GM19328 (cell line): ENCODE data around the gene ERGIC2.

ENCODE experiments used
- ATAC-seq: cut with Tn5 transposase; IDR thresholded peaks from one replicate; pipeline ENCODE4 v1.9.1; 2021; ENCODE audit warnings: mild to moderate bottlenecking, moderate library complexity; ENCODE audit not compliant: unreplicated experiment

The ERGIC2 gene

GRCh38 chr12:29376118-29376517 lies 4.9 kb downstream of the ERGIC2 start:
- no peak for ATAC-seq

DNA sequence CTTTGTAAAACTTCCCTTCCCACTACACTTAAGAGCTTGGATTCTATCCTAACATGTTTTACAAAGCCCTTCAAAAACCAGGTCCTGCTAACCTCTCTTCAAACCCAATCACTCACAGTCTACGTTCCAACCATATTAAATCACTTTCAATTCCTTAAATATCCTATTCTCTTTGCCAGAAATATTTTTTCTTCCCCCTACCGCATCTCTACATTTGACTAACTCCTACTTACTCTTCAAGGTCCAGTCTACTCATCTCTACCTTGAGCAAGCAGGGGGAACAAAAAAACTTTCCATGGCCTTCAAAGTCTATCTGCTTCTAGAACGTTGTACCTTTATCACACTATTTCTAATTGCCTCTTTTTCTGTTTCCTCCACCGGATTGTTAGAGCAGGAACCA lies 6.1 kb downstream of the ERGIC2 start:
- ATAC-seq, result no peak

- no peak for ATAC-seq
These were observed 7.0 kb downstream of the ERGIC2 start for GRCh38 chr12:29374012-29374411.

DNA sequence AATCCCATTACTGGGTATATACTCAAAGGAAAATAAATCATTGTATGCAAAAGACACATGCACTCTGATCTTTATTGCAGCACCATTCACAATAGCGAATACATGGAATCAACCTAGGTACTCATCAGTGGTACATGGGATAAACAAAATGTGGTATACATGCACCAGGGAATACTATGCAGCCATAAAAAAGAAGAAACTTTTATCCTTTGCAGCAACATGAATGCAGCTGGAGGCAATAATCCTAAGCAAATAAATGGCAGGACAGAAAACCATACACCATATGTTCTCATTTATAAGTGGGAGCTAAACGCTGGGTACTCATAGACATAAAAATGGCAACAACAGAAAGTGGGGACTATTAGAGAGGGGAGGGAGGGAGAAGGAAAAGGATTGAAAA lies 15.9 kb downstream of the ERGIC2 start:
- ATAC-seq, result no peak

- ATAC-seq, result no peak
These were observed 26.0 kb downstream of the ERGIC2 start for GRCh38 chr12:29354954-29355353.

DNA sequence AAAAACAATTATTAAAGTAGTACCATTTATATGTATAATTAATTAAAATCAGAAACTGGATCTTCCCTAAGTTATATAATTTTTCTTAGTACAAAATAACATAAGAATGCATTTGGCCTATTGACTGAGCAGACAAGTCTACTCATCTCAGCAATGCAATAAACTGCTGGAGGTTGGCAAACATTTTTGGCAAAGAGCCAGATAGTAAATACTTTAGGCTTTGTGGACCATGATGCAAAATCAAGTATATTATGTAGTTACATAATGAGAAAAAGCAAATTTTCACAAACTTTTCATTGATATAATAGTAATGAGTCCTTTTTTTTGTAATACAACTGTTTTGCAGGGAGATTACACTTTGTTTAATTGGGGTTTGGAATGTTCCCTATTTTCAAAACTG lies 30.9 kb downstream of the ERGIC2 start:
- no peak for ATAC-seq

GRCh38 chr12:29346769-29347421 lies 34.1 kb downstream of the ERGIC2 start:
- no peak for ATAC-seq

DNA sequence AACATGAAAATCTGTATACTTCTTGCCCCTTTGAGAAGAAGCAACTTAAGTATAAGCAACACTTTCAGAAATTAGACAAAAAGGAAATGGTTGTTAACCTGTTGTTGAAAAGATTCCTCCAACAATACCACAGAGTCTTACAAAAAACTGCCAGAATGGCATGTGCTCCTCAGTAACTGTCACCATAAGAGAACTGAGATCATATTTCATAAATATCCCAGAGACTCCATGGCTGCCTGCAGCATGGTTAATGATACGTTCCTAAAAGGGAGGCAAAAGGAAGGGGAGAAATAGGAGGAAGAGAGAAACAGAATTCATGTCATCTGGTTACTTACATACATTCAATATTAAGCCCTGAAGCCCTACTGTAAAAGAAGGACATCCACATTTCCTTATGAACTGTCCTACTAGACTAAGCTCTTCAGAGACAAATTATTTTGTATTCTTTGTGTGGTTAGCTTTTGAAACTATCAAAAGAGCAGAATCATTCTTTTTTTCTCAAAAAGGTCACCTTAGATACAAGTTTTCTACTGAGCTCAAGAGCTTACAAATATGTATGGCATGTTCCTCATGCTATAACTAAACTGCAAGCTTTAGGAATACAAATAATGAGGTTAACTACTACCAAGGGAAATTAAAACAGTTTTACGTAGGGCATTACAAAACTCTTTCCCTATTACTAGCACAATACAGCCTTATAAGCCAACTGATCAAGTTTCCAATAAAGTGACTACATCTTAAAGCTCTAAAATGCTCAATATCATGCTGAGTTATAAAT lies 37.8 kb downstream of the ERGIC2 start:
- no peak for ATAC-seq

DNA sequence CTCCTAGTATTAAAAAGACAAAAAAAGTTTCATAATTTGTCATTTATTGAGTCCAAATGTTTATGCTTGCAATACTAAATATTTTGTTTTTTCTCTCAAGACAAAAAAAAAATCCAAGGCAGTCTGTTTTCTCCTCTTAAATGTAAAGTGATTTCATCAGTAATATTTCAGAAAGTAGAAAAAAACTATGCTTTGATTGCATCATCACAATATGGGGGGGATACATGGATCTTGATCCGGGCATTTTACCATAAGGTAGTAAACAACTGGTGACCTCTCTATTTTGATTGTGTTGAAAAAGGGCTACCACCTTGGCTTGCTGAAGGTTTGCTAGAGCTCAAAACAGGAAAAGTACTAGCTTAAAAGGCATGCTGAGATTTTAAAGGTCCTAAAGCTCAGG lies 43.6 kb downstream of the ERGIC2 start:
- no peak for ATAC-seq

DNA sequence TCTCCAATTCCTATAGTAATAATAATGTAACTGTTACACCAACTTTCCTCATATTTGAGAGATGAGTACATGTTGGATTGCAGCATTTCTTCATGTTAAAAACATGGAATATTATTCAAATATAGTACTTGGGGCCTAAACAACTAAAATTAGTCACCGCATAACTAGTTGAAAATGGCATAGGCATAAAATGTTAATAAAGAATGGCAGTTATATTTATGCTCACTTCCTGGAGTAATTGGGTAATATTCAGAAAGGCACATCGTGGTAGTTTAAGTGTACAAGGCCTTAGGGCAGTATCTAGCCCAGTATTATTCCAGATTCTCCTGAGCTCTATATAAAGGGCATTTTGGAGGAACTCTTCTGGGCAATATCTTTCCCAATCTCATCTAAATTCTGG lies 46.0 kb downstream of the ERGIC2 start:
- no peak for ATAC-seq

DNA sequence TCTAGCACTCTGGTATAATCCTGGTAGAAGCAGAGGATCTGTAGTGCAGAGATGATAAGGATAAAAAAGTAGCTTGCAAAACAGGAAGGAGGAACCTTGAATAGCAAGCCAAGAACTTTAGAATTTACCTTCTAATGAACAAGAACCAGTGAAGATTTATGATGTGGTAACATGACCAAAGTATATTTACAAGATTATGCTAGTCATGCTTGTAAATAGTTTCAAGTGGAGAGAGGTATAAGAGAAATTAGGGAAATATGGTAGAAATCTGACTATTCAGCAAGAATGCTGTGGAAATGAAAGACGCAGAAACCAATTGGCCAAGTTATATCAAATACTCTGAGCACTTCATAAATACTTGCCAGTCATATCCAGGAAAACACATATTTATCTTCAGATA lies 47.8 kb downstream of the ERGIC2 start:
- no peak for ATAC-seq

GRCh38 chr12:29329411-29329810 lies 51.6 kb downstream of the ERGIC2 start:
- ATAC-seq, result no peak

GRCh38 chr12:29322157-29322556 lies 58.8 kb downstream of the ERGIC2 start:
- ATAC-seq, result no peak

DNA sequence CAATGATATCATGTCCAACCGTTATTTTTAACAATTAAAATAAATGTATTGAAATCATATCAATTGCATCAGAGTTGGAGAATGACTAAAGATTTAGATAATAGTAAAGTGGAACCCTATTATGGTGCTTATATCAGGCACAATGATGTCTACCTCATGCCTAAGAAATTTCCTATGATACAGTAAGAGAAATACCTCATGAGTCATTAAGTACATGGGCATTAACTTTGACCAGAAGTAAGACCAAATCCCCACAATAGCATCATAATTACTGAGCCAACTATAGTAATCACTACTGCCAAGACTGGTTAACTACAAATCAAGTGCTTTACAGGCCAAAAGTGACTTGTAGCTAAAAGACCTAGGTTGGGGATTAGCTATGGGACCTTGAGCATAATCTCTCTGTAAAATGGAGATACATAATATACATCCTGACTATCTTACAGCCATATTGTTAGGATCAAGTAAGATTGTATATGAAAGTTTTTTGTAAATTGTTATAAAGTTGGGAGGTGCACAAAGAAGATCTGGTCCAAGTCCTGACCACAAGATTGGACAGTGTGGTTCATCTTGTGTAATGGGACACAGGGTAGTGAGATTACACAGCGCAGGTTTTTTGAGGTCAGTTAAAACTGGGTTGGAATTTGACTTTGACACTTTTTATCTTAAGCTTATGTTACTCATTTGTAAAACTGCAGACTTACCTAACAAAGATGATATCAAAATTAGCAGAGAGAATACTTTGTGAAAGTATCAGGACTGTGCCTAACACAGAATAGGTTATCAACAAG lies 60.5 kb downstream of the ERGIC2 start:
- no peak for ATAC-seq

- ATAC-seq, result peak; percentile 98
These were observed 63.2 kb downstream of the ERGIC2 start for GRCh38 chr12:29317556-29318363.

GRCh38 chr12:29316752-29317151 lies 64.2 kb downstream of the ERGIC2 start:
- no peak for ATAC-seq

GRCh38 chr12:29314416-29314815 lies 66.6 kb downstream of the ERGIC2 start:
- ATAC-seq, result no peak

DNA sequence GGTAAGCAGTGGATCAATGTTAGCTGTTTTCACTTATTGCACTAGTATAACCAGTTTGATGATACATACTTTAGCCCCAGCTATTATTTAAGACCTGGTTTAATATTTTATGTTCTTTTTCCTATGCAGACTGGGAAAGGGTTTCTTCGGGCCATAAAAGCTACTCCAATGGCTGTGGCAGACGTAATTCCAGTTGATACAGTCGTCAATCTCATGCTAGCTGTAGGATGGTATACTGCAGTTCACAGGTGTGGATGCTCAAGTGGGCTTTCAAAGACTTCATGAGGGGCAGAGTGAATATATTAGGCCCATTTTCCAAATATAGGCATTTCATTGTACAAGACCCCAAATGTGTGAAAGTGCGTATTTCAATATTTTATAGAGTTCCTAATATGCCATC lies 70.1 kb downstream of the ERGIC2 start:
- ATAC-seq, result no peak

DNA sequence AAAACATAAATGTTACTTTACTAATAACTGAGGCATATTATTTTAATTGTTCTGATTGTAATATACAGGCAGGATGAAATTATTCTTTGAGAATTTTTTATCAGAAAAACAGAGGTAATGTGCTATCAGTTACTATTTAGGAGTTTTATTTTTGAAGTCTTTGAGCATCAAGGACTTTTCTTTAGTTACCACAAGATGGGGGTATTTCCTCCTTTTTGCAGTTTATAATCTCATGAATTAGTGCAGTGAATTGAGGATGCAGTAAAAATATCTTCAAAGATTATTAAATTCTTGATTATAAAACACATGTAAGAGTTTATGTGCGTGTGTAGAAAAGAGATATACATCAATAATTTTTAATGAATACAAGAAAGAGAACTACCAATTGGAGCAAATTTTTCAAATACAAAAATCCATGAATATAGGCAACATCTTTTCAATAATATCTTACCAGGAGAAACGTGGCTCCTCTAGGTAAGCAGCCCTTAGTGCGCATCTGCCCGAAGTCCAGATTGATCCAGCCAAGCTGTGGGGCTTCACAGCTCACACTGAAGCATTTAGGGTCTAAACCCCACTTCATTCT lies 71.6 kb downstream of the ERGIC2 start:
- ATAC-seq, result no peak

GRCh38 chr12:29306682-29307081 lies 74.3 kb downstream of the ERGIC2 start:
- no peak for ATAC-seq

GRCh38 chr12:29306266-29306665 lies 74.7 kb downstream of the ERGIC2 start:
- ATAC-seq, result no peak
